GM18502 (cell line): ENCODE data around the gene AGAP1.

Experiments used
- ATAC-seq: cut with Tn5 transposase; IDR thresholded peaks from one replicate; pipeline ENCODE4 v1.9.1; 2021; ENCODE audit warnings: mild to moderate bottlenecking; ENCODE audit not compliant: unreplicated experiment, poor library complexity

The AGAP1 gene

GRCh38 chr2:235672720-235673119, 178.9 kb downstream of the AGAP1 start:
- ATAC-seq = no peak

- no peak for ATAC-seq
These were observed 180.3 kb downstream of the AGAP1 start for GRCh38 chr2:235674146-235674545.

- ATAC-seq = no peak
These were observed 181.0 kb downstream of the AGAP1 start for GRCh38 chr2:235674812-235675211.

GRCh38 chr2:235675678-235676535, 182.1 kb downstream of the AGAP1 start:
- ATAC-seq = no peak

- ATAC-seq = no peak
These were observed 182.6 kb downstream of the AGAP1 start for GRCh38 chr2:235676536-235676799.

- ATAC-seq = no peak
These were observed 183.5 kb downstream of the AGAP1 start for GRCh38 chr2:235677276-235677788.

- ATAC-seq = no peak
These were observed 184.1 kb downstream of the AGAP1 start for GRCh38 chr2:235677937-235678336.

- ATAC-seq = no peak
These were observed 184.9 kb downstream of the AGAP1 start for GRCh38 chr2:235678712-235679111.

- ATAC-seq = no peak
These were observed 185.6 kb downstream of the AGAP1 start for GRCh38 chr2:235679471-235679870.

- ATAC-seq = no peak
These were observed 191.3 kb downstream of the AGAP1 start for GRCh38 chr2:235685024-235685721.

GRCh38 chr2:235688511-235689426, 194.9 kb downstream of the AGAP1 start:
- ATAC-seq = no peak

- ATAC-seq = no peak
These were observed 195.6 kb downstream of the AGAP1 start for GRCh38 chr2:235689427-235689853.

- no peak for ATAC-seq
These were observed 196.4 kb downstream of the AGAP1 start for GRCh38 chr2:235690082-235690808.

GRCh38 chr2:235690809-235691450, 197.1 kb downstream of the AGAP1 start:
- no peak for ATAC-seq

- no peak for ATAC-seq
These were observed 198.2 kb downstream of the AGAP1 start for GRCh38 chr2:235692076-235692475.

- ATAC-seq = no peak
These were observed 198.9 kb downstream of the AGAP1 start for GRCh38 chr2:235692671-235693171.

- no peak for ATAC-seq
These were observed 199.4 kb downstream of the AGAP1 start for GRCh38 chr2:235693279-235693678.

- no peak for ATAC-seq
These were observed 201.1 kb downstream of the AGAP1 start for GRCh38 chr2:235694721-235695601.

GRCh38 chr2:235695602-235695895, 201.7 kb downstream of the AGAP1 start:
- no peak for ATAC-seq
